Fibroblast of lung (primary cell): ENCODE results near the gene APBB2. TPM values are rescaled to one million over a fixed set of nuclear protein-coding genes. Genes with fewer than 3 reads are reported as not detected.

Source experiments
- DNase-seq, 2 donors: peaks; one replicate each; pipeline versions ENCODE4 v3.0.0 to v3.0.0-alpha.2; 2010; ENCODE audit warnings: low read depth in 2 of 2
- H2AFZ ChIP-seq: 2 replicates; pipeline ENCODE4 v1.5.1; 2012; ENCODE audit warnings: low read length, control low read depth, inconsistent platforms
- H3K27ac ChIP-seq: 2 replicates; pipeline ENCODE4 v1.5.1; 2011; ENCODE audit warnings: low read length, control low read depth; ENCODE audit not compliant: insufficient read depth
- H3K27me3 ChIP-seq: 2 replicates; pipeline ENCODE4 v1.5.1; 2011; ENCODE audit warnings: mild to moderate bottlenecking, low read length; ENCODE audit not compliant: control insufficient read depth, insufficient read depth
- H3K36me3 ChIP-seq: 2 replicates; pipeline ENCODE4 v1.5.1; 2011; ENCODE audit warnings: low read length; ENCODE audit not compliant: control insufficient read depth, insufficient read depth
- H3K4me1 ChIP-seq: 2 replicates; pipeline ENCODE4 v1.5.1; 2011; ENCODE audit warnings: low read length; ENCODE audit not compliant: control insufficient read depth, insufficient read depth; ENCODE audit errors: extremely low read depth
- H3K4me2 ChIP-seq: 2 replicates; pipeline ENCODE4 v1.5.1; 2011; ENCODE audit warnings: low read length, control low read depth; ENCODE audit not compliant: insufficient read depth; ENCODE audit errors: extremely low read depth
- H3K4me3 ChIP-seq, 4 experiments: fragments of 200-600 bp in 1 of 4; sonication (generic) in 1 of 4; replicated peaks in 1 of 4; 2 replicates each; pipeline ENCODE4 v1.5.1; 2011 to 2016; ENCODE audit warnings: low read length in 4 of 4, low read depth in 3 of 4, mild to moderate bottlenecking in 3 of 4, control low read depth in 2 of 4, inconsistent platforms in 1 of 4, mixed read lengths in 1 of 4; ENCODE audit not compliant: insufficient read depth in 1 of 4; ENCODE audit errors: control extremely low read depth in 1 of 4
- H3K79me2 ChIP-seq: 2 replicates; pipeline ENCODE4 v1.5.1; 2012; ENCODE audit warnings: mild to moderate bottlenecking, low read length, inconsistent platforms; ENCODE audit not compliant: control insufficient read depth, insufficient read depth
- H3K9ac ChIP-seq: 2 replicates; pipeline ENCODE4 v1.5.1; 2011; ENCODE audit warnings: mild to moderate bottlenecking, low read length, control low read depth; ENCODE audit not compliant: insufficient read depth
- H3K9me3 ChIP-seq: 2 replicates; pipeline ENCODE4 v1.5.1; 2012; ENCODE audit warnings: low read depth, low read length; ENCODE audit not compliant: control insufficient read depth, insufficient read depth
- H4K20me1 ChIP-seq: 2 replicates; pipeline ENCODE4 v1.5.1; 2011; ENCODE audit warnings: low read length; ENCODE audit not compliant: control insufficient read depth, insufficient read depth; ENCODE audit errors: extremely low read depth
- EZH2 ChIP-seq: IDR thresholded peaks from 2 replicates; pipeline ENCODE4 v1.5.1; 2012; ENCODE audit warnings: low read length, control low read depth, mild to moderate bottlenecking; ENCODE audit errors: missing control alignments
- polyA plus RNA-seq, 2 donors: library from polyadenylated mRNA; depleted of rRNA in 1 of 2; stranded (reverse) in 1 of 2; unstranded in 1 of 2; fragments of >200 nt; gene quantifications; 2 replicates each; pipeline ENCODE4 v1.2.1, GENCODE V29; 2011 to 2012; ENCODE audit warnings: missing spikeins in 1 of 2
- total RNA-seq: library from RNA; depleted of rRNA; stranded (reverse); fragments of >200 nt; gene quantifications from 2 replicates; pipeline ENCODE4 v1.2.1, GENCODE V29; 2014
- TF ChIP-seq, protein P1 (sequence below), 2 donors: IDR thresholded peaks in 1 of 2; conservative IDR thresholded peaks in 1 of 2; 1 replicate in 1 of 2; 2 replicates in 1 of 2; pipeline ENCODE4 v1.5.1; 2011 to 2012; ENCODE audit warnings: low read length in 2 of 2, control low read depth in 1 of 2, inconsistent platforms in 1 of 2, low read depth in 1 of 2, mild to moderate bottlenecking in 1 of 2

APBB2 gene
- total and polyA plus RNA-seq, 2 donors (not counting 1 experiment from before 2014, with no cell fraction given) = 25.1 to 29.8 TPM

DNA sequence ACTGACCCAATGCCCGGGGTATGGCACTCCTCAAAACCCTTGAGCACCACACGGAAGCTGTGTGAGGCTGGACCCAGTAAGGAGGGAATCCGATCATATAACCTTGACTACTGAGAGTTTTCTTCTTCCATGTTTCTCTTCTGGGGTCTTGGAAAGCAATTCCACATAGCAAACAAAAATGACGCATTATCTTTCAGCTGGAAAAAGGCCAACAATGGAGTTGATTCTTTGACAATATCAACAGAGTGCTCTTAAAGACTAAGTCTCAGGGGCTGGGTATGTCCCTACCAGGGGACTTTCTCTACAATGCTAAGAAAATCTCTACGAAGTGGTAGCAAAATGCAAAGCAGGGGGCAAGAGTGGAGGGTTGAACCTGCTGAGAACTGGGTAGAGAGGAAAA lies 276.0 kb downstream of the APBB2 start:
- Histone ChIP-seq H3K4me2 (no peak overlapping the region), H3K27me3 (no peaks in the 10 kb centered on the region), H3K9me3 (no peaks in the 10 kb centered on the region), H3K4me1 (no peaks in the 10 kb centered on the region), H3K79me2 (no peaks in the 10 kb centered on the region), H3K27ac (no peak overlapping the region), H3K9ac (no peak overlapping the region), H3K4me3 (no peak overlapping the region), H2AFZ (no peak overlapping the region), H4K20me1 (no peaks in the 10 kb centered on the region), H3K36me3 (no peaks in the 10 kb centered on the region)
- TF ChIP-seq, protein P1, sequence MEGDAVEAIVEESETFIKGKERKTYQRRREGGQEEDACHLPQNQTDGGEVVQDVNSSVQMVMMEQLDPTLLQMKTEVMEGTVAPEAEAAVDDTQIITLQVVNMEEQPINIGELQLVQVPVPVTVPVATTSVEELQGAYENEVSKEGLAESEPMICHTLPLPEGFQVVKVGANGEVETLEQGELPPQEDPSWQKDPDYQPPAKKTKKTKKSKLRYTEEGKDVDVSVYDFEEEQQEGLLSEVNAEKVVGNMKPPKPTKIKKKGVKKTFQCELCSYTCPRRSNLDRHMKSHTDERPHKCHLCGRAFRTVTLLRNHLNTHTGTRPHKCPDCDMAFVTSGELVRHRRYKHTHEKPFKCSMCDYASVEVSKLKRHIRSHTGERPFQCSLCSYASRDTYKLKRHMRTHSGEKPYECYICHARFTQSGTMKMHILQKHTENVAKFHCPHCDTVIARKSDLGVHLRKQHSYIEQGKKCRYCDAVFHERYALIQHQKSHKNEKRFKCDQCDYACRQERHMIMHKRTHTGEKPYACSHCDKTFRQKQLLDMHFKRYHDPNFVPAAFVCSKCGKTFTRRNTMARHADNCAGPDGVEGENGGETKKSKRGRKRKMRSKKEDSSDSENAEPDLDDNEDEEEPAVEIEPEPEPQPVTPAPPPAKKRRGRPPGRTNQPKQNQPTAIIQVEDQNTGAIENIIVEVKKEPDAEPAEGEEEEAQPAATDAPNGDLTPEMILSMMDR (conservative IDR thresholded peaks at IDR 0.05 in 1 of 2, IDR thresholded peaks at IDR 0.05 in 1 of 2; ENCODE audit: low read depth in 1 of 2, low read length in 2 of 2) = no peak
- no peak for TF ChIP-seq EZH2
- DNase-seq = no peak

DNA sequence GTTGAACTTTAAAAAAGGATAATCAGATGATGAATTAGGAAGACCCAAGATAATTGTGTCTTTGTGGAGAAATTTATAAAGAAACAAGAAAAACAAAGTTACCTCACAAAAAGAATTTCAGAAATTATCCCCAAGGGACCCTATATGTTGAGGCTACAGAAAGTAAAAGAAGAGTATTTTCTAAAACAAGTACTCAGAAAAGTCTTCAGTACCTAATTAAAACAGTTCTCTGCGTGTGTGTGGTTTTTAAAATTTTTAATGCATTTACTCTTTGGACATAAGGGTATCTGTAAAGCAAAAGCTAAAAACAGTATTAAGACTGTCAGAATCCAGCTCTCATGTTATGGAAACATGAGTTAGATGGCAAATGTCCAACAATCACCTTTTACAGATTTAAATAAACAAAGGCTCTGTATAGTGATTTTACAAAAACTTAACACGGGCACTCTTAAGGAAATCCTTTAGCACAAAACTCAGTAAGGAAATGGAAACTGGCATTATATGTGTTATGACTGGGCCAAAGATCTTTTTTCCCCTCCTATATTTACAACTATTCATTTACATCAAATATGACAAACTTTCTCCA lies 277.1 kb downstream of the APBB2 start:
- no peak for DNase-seq
- Histone ChIP-seq H2AFZ (no peak overlapping the region), H3K9me3 (no peaks in the 10 kb centered on the region), H3K79me2 (no peaks in the 10 kb centered on the region), H3K36me3 (no peaks in the 10 kb centered on the region), H3K9ac (no peak overlapping the region), H3K4me3 (no peak overlapping the region), H3K27me3 (no peaks in the 10 kb centered on the region), H3K4me1 (no peaks in the 10 kb centered on the region), H4K20me1 (no peaks in the 10 kb centered on the region), H3K27ac (no peak overlapping the region), H3K4me2 (no peak overlapping the region)
- TF ChIP-seq, protein P1 (conservative IDR thresholded peaks at IDR 0.05 in 1 of 2, IDR thresholded peaks at IDR 0.05 in 1 of 2; ENCODE audit: low read depth in 1 of 2, low read length in 2 of 2) = no peak
- TF ChIP-seq EZH2 = no peak

DNA sequence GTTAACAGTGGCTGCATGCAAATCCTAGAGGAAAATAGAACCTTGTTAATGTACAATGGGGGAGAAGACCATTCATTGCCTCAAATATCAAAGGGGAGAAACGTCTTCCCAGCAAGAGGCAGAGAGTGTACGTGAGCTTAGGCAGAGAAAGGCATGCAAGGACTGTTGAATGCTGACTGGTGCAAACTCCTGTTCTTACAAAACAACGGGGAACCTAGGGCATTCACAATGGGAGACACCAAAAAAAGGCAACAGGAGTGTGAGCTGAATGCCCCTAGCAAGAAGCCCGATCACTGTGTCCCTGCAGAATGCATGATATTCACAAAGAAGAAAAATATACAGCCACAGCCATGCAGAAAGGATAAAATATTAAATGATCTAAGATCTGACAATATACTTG lies 279.7 kb downstream of the APBB2 start:
- no peak for TF ChIP-seq EZH2
- TF ChIP-seq, protein P1 (conservative IDR thresholded peaks at IDR 0.05 in 1 of 2, IDR thresholded peaks at IDR 0.05 in 1 of 2; ENCODE audit: low read depth in 1 of 2, low read length in 2 of 2) = no peak
- Histone ChIP-seq H4K20me1 (no peaks in the 10 kb centered on the region), H3K27me3 (no peaks in the 10 kb centered on the region), H3K36me3 (no peaks in the 10 kb centered on the region), H3K4me3 (no peak overlapping the region), H3K4me1 (no peaks in the 10 kb centered on the region), H3K27ac (no peak overlapping the region), H3K4me2 (no peak overlapping the region), H2AFZ (no peak overlapping the region), H3K9me3 (no peaks in the 10 kb centered on the region), H3K9ac (no peak overlapping the region), H3K79me2 (no peaks in the 10 kb centered on the region)
- no peak for DNase-seq
